GM12891 (cell line): Measurements from ENCODE around the gene LRP1-AS.

Source experiments
- DNase-seq: peaks from one replicate; pipeline ENCODE4 v3.0.0; 2011; ENCODE audit warnings: low spot score; ENCODE audit not compliant: insufficient read length
- FAIRE-seq: peaks from 2 replicates; lab custom pipeline; 2011; peaks lifted over from hg19 to GRCh38; lab: Jason Lieb, UNC
- PAX5 ChIP-seq: IDR thresholded peaks from 2 replicates; pipeline ENCODE4 v1.6.1; 2011; ENCODE audit warnings: low read length, moderate library complexity, mild to moderate bottlenecking; ENCODE audit not compliant: insufficient read depth, severe bottlenecking
- POLR2A ChIP-seq: IDR thresholded peaks from 2 replicates; pipeline ENCODE4 v1.6.1; 2011; ENCODE audit warnings: low read depth, low read length, control low read depth
- POLR2AphosphoS5 ChIP-seq: IDR thresholded peaks from 2 replicates; pipeline ENCODE4 v1.6.1; 2011; ENCODE audit warnings: low read depth, low read length, control low read depth
- POU2F2 ChIP-seq: IDR thresholded peaks from 2 replicates; pipeline ENCODE4 v1.6.1; 2011; ENCODE audit warnings: low read depth, mild to moderate bottlenecking, control low read depth, low read length, moderate library complexity
- SPI1 ChIP-seq: IDR thresholded peaks from 2 replicates; pipeline ENCODE4 v1.6.1; 2011; ENCODE audit warnings: low read depth, low read length, control low read depth
- TAF1 ChIP-seq: IDR thresholded peaks from 2 replicates; pipeline ENCODE4 v1.6.1; 2011; ENCODE audit warnings: low read depth, low read length, control low read depth

The LRP1-AS gene

DNA sequence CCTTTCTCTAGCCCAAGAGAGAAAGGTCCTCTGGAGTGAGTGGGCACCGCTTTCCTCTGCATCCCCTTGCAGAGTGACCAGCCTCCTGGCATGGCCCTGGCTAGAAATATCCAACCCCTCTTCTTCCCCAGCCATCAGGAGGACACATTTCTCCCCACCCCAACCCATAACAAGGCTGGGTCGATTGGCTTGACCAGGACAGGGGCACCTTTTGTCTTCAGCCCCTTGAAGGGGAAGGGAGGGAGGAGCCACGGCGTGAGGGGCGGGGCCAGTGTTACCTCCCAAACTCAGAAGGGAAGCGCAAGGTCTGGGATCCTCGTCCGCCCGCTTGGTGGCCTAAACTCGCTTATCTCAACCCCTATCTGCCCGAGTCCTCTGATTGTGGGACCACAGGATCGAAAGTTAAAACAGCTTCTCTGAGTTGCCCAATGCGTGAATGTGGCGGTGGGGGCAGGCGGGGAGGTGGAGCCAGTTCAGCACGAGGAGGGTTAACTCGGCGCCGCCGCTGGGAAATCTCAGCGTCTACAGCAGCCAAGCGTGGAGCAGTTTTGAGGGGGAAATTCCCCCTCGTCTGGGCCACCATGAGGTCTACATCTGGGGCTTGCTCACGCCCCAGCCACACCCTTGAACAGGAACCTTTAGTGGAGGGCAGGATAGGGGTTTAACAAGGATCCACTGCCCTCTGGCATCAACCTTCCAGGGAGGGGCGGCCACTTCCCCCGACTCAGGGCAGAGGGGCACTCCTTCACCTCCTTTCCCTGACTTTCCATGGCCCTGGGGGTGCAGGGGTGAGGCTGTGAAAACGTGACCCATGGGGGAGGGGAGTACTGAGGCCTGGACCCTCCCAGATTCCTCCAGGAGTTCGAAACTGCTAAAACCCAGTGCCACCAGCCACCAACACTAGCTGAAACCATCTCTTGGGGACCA is 37.1 kb downstream of the LRP1-AS start:
- TF ChIP-seq POLR2A (peak; percentile 71; the same call in 1 of the 2 replicates), POLR2AphosphoS5 (peak; percentile 53; the same call in 1 of the 2 replicates), PAX5 (peak; percentile 77), TAF1 (0 out of 2 replicates have a peak, but pooled peaks have one; percentile 22), SPI1 (no peak), POU2F2 (0 out of 2 replicates have a peak, but pooled peaks have one; percentile 14)
- FAIRE-seq, result peak; percentile 95
- DNase-seq, result no peak

DNA sequence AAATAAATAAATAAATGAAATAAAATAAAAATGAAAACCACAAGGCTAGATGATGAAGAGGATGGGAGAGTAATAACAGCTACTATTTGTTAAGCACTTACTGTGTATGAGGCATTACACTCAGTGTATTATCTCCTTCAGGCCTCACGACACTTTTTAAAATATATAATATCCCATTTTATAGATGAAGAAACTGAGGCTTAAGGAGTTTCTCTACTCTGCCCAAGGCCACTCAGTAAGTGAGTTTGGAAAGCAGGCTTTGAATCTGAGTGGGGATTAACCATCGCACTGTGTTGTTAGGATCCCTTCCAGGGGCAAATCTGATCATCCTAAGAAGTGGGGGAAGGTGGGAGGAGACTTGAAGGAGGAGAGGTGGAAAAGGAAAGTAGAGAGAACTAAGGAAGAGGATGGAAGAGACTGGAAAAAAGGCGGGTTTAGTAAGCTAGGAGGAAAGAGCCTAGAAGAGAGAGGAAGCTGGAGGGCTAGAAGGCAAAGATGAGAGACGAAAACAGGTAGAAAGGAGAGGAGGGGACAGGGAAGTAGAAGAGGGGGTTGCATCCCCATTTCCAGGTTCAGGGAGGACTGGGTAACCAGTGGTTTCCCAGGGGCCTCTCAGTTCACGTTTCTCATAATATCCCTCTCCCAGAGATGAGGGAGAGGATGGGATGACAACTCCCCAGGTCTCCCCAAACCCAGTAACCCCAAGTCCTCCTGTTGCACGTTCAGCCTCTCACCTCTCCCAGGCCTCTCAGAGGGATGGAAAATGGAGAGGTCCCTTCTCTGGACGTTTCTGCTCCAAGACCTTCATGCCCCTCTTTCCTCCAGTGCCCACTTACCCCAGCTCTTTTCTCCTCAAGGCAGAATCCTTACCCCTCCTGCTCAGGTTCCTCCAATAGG is 38.0 kb downstream of the LRP1-AS start:
- no peak for TF ChIP-seq SPI1
- TF ChIP-seq POLR2A, result no peak
- no peak for TF ChIP-seq POU2F2
- TF ChIP-seq TAF1, result no peak
- TF ChIP-seq POLR2AphosphoS5, result no peak; the same call in 1 of the 2 replicates
- no peak for TF ChIP-seq PAX5
- DNase-seq (no peak), FAIRE-seq (no peak)

DNA sequence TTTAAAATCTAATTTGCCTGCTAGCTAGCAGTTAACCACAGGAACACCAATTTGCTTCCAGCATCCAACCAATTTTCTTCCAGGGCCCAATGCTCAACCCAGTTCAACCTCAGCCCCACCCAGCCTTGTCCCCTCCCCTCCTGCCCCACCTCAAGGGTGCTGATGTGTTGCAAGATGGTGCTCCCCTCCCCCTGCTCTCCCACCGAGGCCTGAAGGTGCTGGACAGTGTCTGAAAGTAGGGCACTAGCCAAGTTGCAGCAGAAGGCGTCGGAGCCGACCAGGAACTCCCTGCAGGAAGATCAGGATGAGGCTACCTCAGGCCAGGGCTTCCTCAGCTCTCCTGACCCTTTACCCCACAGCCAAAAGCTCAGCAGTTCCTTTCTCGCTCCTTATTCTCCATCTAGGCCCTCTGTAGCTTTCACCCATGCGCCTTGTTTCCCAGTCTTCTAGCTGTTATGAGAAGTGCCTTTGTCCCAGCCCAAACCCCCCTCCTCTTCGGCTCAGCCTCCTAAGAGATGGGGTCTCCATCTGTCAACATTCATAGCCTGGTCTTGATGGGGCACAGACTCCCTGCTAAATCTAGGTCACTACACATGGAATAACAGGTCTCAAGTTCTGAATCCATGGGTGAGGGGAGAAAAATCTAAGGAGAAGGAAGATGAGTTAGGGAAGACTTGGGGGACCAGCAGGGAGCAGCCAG is 39.8 kb downstream of the LRP1-AS start:
- FAIRE-seq (no peak), DNase-seq (no peak)
- no peak for TF ChIP-seq POLR2A
- no peak for TF ChIP-seq POU2F2
- no peak for TF ChIP-seq POLR2AphosphoS5
- no peak for TF ChIP-seq PAX5
- no peak for TF ChIP-seq TAF1
- TF ChIP-seq SPI1, result no peak

- TF ChIP-seq POLR2AphosphoS5, result no peak
- TF ChIP-seq PAX5, result no peak
- TF ChIP-seq POLR2A, result no peak
- TF ChIP-seq TAF1, result no peak
- no peak for TF ChIP-seq SPI1
- no peak for TF ChIP-seq POU2F2
- no peak for DNase-seq
- FAIRE-seq, result no peak
These were observed 41.3 kb downstream of the LRP1-AS start for GRCh38 chr12:57106021-57106708.

DNA sequence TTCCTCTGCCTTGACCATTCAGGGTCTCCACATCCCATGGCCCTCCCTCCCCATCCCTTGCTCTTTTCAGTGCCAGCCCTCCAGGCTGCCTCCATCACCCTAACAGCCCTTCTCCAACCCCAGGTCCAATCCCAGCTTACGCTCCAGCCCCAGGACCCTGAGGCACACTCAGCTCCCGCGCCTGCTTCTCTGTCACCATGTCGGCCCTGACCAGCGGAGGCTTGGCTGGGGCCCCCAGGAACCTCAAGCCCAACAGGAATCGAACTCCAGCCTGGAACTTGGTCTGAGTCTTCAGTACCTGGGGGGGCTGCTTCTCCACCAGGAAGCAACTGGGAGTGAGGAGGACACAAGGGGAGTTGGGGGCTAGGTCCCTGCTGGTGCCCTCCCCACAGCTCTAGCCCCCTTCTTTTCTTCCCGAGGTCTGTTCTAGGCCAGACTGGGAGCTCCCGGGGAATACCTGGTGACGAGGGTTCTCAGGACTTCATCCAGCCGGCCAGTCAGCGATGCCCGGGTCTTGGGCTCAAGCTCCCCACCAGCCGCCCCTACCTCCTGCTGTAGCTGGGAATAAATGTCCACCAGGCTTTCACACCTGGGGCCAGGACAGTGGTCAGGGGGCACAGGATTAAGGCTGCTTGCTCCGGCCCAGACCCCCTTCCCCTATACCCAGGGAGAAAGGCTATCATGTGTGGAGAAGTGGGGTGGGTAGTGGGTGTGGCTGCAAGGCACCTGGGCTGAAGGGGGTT is 42.2 kb downstream of the LRP1-AS start:
- DNase-seq, result no peak
- no peak for TF ChIP-seq POU2F2
- TF ChIP-seq TAF1, result no peak
- TF ChIP-seq SPI1, result no peak
- TF ChIP-seq PAX5, result no peak
- no peak for TF ChIP-seq POLR2AphosphoS5
- no peak for TF ChIP-seq POLR2A
- no peak for FAIRE-seq

DNA sequence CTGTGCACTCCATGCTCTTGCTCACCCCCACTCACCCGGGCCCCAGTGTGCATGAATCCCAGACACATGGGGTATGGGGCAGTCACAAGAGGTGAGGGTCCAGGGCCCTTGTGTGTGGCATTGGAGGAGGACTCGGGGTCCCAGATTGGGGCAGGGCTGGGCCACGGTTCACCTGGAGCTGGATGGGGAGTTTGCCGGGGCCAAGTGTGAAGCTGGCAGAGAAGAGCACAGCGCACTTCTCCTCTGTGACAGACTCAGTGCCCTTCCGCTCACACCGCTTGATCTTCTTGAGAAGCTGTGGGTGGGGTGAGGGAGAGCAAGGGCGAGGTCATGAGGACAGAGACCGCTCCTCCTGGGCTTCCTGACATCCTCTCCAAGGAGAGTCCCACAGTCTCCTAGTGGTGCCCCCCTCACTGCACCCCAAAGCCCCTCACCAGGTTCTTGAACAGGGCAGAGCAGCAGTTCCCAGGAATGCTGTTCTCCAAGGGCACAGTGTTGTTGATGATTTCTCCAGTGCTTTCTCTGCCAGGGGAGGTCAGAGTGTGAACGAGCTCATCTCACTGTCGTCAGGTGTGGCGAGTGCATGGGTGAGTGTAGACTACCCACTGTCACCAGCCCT is 43.0 kb downstream of the LRP1-AS start:
- no peak for FAIRE-seq
- no peak for TF ChIP-seq SPI1
- no peak for TF ChIP-seq POLR2A
- no peak for TF ChIP-seq TAF1
- TF ChIP-seq POU2F2, result no peak
- no peak for TF ChIP-seq PAX5
- no peak for DNase-seq

DNA sequence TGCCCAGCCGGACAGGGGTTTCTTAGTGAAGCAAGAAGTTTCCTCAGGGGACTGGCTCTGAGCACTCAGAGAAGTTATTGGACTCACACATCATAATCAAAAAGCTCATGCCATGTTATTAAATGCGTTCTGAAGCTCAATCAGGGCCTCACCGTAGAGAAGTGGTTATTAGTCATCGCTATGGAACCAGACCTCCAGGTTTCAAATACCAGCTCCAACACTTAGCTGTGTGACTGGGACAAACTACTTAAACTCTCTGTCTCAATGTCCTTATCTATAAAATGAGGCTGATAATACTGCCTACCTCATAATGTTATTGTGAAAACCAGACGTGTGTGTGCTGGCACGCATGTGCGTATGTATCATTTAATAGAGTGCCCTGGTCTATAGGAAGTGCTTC is 43.6 kb downstream of the LRP1-AS start:
- TF ChIP-seq SPI1, result no peak
- TF ChIP-seq TAF1, result no peak
- no peak for TF ChIP-seq POLR2A
- TF ChIP-seq POLR2AphosphoS5, result no peak
- TF ChIP-seq POU2F2, result no peak
- TF ChIP-seq PAX5, result no peak
- DNase-seq, result no peak
- FAIRE-seq, result no peak
